ENCODE results near the gene SMAD2.

The SMAD2 gene

DNA sequence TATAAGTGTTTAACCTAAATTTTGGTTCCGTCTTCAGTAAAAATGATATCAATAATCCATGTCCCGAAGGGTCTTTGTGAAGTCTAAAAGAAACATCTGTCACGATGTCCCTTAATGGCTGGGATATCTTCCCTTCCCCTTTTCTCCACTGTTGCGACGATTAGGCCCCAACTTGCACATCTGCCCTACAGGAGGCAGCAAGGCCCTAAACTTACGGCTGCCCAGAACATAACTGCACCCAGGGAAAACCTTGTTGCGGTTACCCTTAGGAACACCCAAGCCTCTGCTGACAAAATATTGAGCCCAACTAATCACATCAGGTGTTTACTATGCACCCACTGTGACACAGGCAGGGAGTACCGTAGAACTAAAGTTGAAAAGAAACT is 1.3 kb upstream of the SMAD2 start:
- peak; percentile 65 for DNase-seq

DNA sequence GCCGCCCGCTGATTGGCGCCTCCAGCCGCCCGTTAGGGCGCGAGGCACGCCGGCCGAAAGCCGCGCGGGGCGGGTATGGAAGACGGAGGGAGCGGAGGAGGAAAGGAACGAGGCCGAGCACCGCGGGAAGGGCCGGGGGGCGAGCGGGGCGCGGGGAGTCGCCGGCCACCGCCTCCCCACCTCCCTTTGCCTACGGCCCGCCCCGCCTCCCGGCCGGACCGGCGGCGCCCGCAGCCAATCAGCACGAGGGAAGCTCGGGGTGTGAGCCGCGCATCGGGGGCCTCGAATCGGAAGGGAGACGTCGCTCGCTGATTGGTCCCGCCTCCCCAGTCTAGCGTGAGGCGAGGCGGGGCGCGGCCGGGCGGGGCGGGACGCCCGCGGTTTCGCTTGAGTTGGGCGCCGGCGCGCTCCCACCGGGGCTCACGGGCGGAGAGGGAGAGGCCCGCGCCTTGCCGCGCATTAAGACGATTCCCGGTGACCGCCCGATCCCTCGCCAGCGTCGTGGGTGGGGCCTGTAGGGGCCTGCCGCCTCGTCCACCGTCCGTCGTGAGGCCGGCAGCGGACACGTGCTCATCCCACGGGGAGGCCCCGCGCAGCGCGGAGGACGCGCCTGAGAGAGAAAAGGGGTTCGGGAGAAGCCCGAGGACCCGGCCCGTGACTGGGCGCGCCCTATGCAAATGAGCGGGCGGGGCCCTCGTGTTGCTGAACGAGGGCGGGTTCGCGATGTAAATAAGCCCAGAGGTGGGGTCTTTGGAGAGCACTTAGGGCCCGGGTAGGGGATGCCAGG is 665 bp upstream of the SMAD2 start:
- peak; percentile 94 for DNase-seq

DNA sequence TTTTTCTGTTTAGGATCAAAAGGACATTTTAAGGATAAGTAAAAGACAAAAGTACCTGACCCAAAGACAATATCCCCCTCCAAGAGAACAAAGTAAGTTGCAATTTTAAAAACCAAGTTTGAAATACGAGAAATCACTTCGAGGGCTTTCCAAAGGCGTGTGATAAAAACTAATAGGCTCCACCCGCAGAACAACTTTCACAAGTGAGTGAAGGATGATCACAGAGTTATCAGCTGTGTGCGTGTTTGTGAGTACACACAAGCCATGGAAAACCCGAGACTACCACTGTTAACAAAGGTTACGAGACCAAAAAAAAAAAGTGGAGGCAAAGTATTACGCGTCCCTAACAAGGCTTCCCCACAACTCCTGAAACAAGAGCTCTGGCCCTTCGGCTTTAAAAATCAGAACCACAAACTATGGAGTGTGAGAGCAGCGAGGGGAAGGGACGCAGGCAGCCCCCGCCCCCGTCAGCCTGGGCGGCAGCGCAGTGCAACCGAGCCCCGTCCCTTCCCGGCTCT is 719 bp downstream of the SMAD2 start:
- no peak for DNase-seq

DNA sequence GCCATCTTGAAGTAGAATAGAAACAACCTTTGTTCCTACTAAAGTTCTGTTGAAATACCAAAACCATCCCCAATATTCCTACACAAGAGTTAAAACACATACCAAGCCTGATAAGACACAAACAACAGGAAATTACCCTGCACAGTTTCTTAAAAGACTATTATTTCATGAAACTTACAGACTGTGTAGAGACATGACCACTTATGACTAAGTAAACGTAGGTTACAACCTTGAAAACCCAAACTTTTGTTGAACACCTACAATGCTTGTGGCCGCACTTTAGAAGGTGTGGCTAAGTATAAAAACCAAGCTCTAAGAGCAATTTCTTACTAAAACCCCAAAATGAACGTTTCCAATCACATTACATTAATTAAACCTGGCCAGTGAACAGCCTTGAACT is 2.0 kb downstream of the SMAD2 start:
- DNase-seq = no peak

DNA sequence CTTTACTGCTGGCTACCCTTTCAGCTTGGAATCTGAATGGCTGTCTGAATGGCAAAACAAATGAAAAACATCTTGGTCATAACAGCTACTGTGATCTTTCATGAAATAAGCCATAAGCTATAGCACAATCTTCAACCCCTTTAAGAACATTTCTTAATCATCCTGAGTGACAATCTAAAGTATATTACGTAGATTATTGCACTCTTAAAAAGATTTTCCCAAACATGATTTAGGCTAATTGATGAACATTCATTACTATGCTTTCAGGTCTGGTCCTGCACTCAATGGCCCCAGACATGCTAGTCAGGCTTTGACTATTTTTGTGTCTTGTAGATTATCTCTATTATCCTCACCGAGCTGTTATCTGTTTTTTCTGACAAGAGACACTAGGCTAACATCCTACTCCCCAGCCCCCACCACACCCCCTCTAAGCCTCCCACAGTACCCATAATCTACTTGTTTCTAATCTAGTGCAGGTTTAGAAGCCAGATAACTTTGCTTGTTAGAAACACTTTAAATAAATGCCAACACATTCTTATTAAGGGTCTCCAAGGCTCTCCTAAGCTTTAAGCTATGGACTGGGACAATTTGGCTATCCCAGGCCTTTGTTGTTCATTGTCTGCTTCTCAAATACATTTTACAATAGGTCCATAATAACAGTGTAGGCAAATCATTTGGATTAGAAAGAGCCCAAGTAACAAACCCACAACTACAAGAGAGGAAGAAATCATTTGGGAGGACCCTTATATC is 4.2 kb downstream of the SMAD2 start:
- no peak for DNase-seq

DNA sequence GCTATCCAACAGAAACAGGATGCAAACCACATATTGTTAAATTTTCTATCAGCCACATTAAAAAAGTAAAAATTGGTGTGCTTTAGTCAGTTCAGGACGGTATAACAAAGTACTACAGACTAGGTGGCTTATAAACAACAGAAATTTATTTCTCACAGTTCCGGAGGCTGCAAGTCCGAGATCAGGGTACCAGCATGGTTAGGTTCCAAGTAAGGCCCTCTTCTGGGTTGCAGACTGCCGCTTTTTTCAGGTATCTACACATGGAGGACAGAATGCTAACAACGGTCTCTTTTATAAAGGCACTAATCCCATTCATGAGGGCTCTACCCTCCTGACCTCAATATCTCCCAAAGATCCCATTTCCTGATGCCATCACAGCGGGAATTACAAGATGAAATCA is 10.5 kb downstream of the SMAD2 start:
- DNase-seq = no peak

DNA sequence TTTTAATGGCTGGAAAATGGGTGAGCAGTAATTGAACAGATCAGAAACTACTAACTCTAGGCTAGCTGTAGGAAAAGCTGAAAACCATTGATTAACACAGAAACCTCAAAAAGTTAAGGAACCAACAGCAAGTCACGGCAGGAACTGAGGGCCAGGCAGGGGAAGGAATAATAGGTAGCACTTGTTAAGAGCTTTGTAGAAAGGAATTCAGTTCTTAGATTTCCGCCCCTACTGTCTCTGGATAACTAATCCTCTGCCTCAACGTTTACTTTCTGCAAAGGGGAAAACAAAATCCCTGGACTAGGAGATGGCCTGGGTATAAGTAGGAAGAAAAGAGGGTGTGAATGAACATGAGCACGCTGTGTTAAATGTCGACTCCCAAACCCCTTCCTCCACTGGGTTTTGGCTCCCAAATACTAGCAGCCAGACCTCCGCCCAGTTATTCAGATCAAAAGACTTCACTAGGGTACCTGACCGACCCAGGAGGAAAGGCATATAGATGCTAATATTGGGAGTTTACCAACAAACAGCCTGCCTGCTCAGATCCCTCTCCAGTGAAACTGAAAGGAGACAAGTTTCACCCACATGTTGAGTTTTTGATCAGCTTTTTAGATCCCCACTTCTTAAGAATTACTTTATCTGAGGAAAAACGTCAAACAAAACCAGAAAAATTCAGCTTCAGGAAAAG is 12.4 kb downstream of the SMAD2 start:
- DNase-seq = no peak

DNA sequence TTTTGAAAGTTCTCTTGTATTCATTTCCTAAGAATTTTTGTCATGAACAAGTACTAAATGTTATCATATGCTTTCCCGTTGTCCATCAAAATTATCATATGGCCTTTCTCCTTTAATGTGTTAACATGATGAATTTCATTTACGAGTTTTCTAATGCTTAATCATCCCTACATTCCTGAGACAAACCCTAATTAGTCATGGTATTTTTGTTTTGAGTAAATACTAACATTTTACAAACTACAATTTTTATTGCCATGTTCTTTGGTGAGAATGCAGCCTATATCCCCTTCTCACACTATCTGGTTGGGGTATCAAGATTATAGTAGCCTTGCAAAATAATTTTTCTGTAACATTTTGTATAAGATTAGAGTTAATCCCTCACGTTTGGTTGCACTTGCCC is 14.5 kb downstream of the SMAD2 start:
- DNase-seq = no peak

DNA sequence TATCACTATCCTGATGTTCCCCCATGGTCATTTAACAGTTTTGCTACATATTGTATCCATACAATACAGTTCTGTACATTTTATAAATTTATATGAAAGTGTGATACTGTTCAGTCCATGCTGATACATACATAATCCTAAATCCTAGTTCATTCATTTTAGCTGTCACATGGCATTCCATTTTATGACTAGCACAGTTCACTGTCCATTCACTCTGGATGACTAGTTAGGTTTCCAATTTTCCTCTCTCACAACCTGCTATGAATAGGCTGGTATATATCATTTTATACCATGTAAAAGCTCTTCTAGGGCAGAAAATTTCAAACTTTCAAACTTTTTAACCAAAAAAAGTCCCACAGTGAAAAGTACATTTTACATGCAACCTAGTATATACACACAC is 15.2 kb downstream of the SMAD2 start:
- DNase-seq = no peak

DNA sequence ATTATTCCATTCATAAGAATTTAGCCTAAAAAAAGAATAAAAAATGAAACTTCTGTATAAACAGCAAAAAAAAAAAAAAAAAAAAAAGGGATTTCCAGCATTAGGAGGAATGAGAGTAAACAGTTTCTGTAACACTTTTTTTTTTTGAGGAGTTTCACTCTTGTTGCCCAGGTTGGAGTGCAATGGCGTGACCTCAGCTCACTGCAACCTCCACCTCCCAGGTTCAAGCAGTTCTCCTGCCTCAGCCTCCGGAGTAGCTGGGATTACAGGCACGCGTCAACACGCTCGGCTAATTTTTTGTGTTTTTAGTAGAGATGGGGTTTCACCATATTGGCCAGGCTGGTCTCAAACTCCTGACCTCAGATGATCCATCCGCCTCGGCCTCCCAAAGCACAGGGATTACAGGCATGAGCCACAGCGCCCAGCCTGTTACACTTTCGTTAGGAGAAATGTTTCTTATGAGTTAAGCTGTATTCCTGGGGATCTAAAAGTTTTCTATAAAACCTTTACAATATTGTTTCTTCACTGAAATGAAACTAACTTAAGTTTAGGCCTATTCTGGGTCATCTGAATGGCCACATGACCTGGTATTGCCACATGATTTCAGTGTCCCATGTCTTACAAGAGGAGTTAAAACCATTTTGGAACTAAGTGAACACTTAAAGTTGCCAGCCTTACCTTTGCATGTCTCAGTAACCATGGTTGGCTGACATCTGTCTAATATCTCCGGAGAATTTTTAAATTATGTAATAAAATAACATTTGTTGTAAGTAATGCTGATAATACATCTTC is 17.5 kb downstream of the SMAD2 start:
- no peak for DNase-seq

DNA sequence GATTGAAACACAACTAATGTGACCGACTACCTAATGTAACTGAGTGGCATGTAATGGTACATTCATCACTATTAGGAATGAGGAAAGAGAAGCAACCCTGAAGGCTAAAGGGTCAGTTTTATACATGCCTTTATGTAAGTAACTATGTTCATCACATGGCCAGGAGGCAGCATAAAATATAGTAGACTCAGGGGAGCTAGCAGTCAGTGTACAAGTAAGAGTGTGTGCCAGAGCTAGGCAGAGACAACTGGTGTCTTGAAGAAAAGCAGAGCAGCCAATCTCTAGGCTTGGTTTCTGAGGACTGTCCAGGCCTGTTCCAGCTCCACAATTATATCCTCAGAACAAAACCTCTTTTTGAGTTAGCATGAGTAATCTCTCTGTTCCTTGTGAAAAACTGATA is 18.1 kb downstream of the SMAD2 start:
- DNase-seq = no peak

DNA sequence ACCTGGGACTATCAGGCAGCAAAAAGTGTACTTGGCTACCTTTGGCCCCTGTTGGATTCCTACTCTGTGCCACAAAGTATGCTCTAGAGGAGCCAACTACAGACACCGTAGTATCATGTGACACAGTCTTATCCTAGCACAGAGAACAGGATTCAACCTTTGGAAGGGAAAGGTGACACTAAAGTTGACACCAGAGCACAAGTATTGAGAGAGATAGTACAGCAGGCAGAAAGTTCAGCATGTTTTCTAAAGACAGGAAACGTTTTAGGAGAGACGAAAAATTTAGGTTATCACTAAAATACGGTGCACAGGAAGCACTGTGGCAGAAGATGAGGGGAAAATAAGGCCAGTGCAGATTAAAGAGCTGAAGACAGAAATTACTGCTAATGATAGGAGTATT is 18.6 kb downstream of the SMAD2 start:
- DNase-seq = no peak

DNA sequence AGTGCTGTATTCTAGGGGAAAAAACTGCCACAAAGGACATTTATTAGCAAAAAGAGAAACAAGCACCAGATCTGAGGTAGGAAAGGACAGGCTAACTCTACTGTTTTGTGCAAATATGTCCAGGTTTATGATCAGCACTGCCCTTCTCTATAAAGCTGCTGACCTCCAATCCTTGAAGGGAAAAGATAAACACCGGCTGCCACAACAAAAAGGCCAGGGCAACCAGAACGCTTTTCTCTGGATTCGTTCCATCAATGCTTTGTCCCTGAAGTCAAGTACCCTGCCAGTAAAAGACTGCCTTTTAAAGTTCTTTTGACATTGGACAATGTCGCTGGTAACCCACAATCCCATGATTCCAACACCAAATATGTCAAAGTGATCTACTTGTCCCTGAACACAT is 21.0 kb downstream of the SMAD2 start:
- peak; percentile 71 for DNase-seq

DNA sequence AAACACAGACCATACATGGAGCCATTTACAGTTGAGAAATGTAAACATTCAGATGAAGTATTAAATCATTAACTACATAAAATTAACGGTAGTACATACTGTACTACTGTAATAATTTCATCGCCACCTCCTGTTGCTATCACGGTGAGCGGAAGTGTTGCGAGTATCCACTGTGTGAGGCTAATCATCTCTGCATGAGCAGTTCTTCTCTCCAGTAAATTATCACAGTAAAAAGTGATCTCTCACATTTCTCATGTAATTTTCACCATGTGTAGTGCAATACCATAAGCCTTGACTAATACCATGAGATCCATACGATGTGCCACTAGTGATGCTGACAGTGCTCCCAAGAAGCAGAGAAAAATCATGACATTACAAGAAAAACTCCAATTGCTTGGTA is 21.9 kb downstream of the SMAD2 start:
- no peak for DNase-seq

DNA sequence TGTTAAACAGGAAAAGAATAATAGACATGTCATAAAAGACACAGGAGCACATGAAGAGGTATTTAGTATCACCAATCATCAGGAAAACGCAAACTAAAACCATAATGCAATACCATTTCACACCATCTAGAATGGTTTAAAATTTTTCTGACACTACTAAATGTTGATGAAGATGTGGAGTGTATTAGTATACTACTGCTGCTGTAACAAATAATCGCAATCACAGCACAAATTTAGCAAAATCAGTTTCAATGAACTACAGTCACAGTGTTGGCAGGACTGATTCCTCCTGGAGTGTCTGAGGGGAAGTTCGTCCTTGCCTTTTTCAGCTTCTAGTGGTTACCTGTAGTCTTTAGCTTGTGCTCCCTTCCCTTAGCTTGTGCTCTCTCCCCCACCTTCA is 24.1 kb downstream of the SMAD2 start:
- DNase-seq = no peak

DNA sequence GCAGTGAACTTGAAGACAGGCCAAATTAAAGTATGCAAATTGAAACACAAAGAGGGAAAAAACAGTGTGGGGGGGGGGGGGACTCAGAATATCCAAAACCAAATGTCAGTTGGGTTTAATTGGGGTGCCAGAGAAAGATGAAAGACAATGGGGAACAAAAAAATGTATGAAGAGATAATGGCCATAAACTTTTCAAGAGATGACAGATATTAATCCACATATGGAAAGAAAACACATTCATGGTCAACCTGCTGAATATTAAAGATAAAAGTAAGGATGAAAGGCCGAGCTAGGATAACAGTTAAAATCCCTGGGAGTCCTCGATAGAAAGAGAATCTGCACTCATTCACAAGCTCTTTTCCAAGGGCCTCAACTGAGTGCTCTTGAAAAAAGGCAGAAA is 26.6 kb downstream of the SMAD2 start:
- DNase-seq = no peak

DNA sequence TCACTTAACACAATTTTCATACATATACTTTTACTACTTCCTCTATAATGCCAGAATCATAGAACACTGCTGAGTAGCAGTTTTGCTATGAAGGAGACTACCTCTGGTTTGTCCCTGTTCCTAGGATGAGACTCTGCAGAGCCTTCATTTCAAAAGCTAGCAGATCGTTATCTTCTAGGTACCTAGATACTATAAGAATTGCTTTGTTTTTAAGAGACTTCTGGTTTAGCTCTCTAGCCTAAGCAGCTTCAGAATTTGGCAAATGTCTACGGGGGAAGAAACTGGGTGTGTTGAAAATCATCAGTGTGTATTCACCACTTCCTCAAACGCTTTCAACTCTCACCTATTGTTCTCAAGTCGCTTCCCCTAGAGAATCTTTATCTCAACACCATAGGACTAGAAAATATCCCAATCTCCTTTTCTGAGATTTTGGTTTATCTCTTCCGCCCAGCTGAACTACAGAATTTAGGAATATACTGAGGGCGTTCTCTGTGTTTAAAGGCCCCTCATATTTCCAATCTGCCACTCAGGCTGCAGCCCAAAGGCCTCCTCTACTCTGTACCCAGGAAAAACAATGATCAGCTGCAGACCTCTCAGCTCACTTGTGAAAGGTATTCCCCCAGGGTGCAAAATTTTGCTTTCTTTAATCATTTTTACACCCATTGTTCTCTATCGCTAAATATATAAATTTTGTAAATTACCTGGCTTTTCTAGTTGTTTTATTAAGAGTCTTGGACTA is 28.7 kb downstream of the SMAD2 start:
- DNase-seq = no peak

DNA sequence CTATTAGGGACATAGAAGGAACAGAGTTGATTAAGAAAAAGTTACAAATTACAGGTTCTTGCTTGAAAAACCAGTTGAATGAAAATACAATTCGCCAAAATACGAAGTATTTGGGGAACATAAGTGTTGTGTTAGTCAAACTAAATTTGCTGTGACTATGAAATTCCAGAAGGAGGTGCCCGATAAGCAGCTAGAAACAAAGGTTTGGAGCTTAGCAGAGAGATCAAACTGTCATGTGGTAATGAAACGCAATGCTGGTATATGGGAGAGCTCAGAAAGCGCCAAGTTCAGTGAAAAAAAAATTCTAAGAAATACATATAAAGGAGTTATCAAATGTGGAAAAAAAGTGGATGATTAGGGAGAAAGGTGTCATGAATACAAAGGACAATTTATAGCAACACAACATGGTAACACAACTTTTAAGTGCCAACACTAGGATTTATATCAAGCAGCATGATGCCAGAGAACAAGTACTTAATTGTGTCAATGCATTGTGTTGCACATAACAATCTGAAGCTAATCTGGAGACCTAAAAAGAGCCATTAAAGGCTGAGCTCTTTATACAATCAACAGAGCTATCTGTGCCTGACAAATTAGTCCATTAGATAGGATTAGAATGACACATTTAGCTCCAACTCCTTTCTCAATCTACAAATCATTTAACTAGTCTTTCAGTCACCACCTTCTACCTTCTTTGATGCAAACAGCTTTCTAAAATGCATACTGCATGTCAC is 31.2 kb downstream of the SMAD2 start:
- DNase-seq = no peak

DNA sequence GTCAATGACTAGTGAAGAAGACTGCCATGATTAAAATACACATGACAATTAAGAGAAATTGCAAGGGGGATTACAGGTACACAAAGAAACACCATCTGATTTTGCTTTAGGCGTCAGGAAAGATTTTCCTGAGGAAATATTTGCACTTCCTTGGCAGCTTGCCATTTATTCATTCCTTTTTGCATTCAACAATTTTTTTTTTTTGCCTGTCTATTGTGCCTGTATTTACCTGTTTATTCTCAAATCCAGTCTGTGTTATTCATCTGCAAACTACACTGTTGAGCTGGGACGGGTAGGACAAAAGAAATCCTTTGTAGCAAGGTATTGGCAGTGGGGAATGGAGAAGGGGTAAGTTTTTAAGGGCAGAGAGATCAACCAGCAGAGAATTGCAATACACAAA is 31.8 kb downstream of the SMAD2 start:
- DNase-seq = peak; percentile 28

DNA sequence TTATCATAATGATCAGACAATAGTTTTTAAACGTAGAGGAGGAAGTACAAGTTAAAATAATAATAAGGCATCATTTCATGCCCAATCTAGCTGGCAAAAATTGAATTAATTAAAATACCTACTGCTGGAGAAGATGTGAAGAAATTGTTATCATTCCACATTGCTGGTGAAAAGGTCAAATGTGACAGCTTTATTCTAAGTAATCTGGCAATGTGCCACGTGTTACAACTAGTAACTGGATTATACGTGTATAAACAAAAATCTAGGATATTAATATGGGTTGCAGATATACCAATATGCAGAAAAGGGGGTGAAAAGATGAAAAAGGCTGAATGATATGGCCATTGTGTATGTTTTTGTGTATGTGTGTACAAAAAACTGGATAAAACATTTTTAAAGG is 32.4 kb downstream of the SMAD2 start:
- DNase-seq = no peak

DNA sequence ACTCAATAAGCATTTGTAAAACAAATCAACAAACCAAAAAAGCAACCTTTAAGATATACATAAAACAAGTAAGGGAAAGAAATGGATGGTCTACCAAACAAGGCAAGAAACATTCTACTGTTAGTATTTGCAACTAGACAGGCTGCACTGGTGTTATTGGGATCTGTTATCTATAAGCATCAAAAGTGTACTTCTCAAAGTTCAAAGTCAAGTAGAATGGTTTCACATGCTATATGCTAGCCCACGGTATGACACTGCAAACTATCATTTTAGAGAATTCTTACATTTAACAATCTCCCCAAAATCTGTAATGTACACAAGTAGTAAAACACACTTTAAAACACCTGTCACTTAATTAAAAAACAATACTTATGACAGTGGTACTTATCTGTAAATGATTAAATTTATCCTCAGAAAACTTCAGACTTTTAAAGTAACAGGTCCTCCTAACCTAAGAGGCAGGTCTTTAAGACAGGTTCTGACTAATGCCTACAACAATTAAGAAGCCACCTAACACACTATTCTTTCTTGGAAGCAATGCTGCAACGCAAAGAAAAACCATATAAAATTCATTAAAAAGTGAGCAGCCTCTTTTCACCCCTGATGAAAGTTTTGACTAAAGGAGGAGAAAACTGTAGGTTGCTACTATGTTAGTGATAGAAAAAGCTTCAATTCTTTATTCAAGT is 34.8 kb downstream of the SMAD2 start:
- no peak for DNase-seq
